ENCODE data around the gene SORCS3. TPM values are rescaled to one million over a fixed set of nuclear protein-coding genes. Genes with fewer than 3 reads are reported as not detected.

The SORCS3 gene
- total RNA-seq, 1 experiment from 2014 or later, result not detected

GRCh38 chr10:104741127-104741526 lies 100.0 kb downstream of the SORCS3 start:
- BruUV-seq (replicated peaks), result no TSS peak

GRCh38 chr10:104744052-104744451 lies 103.0 kb downstream of the SORCS3 start:
- Mint-ChIP-seq H3K27ac (ENCODE audit: low read depth, unreplicated experiment) (no peak overlapping the region), H3K4me3 (ENCODE audit: unreplicated experiment) (no peak overlapping the region), H3K27me3 (ENCODE audit: insufficient read depth, unreplicated experiment) (no peaks in the 10 kb centered on the region), H3K9me3 (ENCODE audit: unreplicated experiment) (no peaks in the 10 kb centered on the region), H3K36me3 (ENCODE audit: insufficient read depth, unreplicated experiment) (no peaks in the 10 kb centered on the region), H3K4me1 (ENCODE audit: insufficient read depth, unreplicated experiment) (no peaks in the 10 kb centered on the region)
- CTCF ChIA-PET, result no interaction called here
- no TSS peak for BruUV-seq (replicated peaks)
- POLR2A ChIA-PET, result no interaction called here
- TF ChIP-seq CTCF (IDR thresholded peaks at IDR 0.05; ENCODE audit: unreplicated experiment), result no peak
- intact Hi-C loops (cut with micrococcal nuclease), result no loop called here
- DNase-seq (ENCODE audit: unreplicated experiment), result no peak

More at GRCh38 chr10:104741127-104741526, 100.0 kb downstream of the SORCS3 start:
- POLR2A ChIA-PET, result no interaction called here
- Mint-ChIP-seq H3K27me3 (ENCODE audit: insufficient read depth, unreplicated experiment) (no peaks in the 10 kb centered on the region), H3K4me3 (ENCODE audit: unreplicated experiment) (no peak overlapping the region), H3K27ac (ENCODE audit: low read depth, unreplicated experiment) (no peak overlapping the region), H3K4me1 (ENCODE audit: insufficient read depth, unreplicated experiment) (no peaks in the 10 kb centered on the region), H3K36me3 (ENCODE audit: insufficient read depth, unreplicated experiment) (no peaks in the 10 kb centered on the region), H3K9me3 (ENCODE audit: unreplicated experiment) (no peaks in the 10 kb centered on the region)
- CTCF ChIA-PET, result interaction anchor here (0.6 kb wide), 3 partner anchors 22 to 332 kb away, joined by 3 to 6 read pairs (median 5); no protein-coding TSS in a partner anchor
- no peak for DNase-seq (ENCODE audit: unreplicated experiment)
- intact Hi-C loops (cut with micrococcal nuclease), result no loop called here
- TF ChIP-seq CTCF (IDR thresholded peaks at IDR 0.05; ENCODE audit: unreplicated experiment), result no peak

GRCh38 chr10:104750291-104750690 lies 109.2 kb downstream of the SORCS3 start:
- Mint-ChIP-seq H3K4me1 (ENCODE audit: insufficient read depth, unreplicated experiment) (no peaks in the 10 kb centered on the region), H3K9me3 (ENCODE audit: unreplicated experiment) (no peaks in the 10 kb centered on the region), H3K4me3 (ENCODE audit: unreplicated experiment) (no peak overlapping the region), H3K27ac (ENCODE audit: low read depth, unreplicated experiment) (no peak overlapping the region), H3K27me3 (ENCODE audit: insufficient read depth, unreplicated experiment) (no peaks in the 10 kb centered on the region), H3K36me3 (ENCODE audit: insufficient read depth, unreplicated experiment) (no peaks in the 10 kb centered on the region)
- no peak for TF ChIP-seq CTCF (IDR thresholded peaks at IDR 0.05; ENCODE audit: unreplicated experiment)
- ChIA-PET POLR2A (no interaction called here), CTCF (interaction anchor here (0.7 kb wide), 1 partner anchor 1915 kb away, joined by 4 read pairs; no protein-coding TSS in a partner anchor)
- BruUV-seq (replicated peaks), result no TSS peak
- DNase-seq (ENCODE audit: unreplicated experiment), result no peak
- intact Hi-C loops (cut with micrococcal nuclease), result no loop called here

- Mint-ChIP-seq H3K36me3 (ENCODE audit: insufficient read depth, unreplicated experiment) (no peaks in the 10 kb centered on the region), H3K27ac (ENCODE audit: low read depth, unreplicated experiment) (no peak overlapping the region), H3K4me1 (ENCODE audit: insufficient read depth, unreplicated experiment) (peaks cover 17% of the 10 kb centered on the region), H3K4me3 (ENCODE audit: unreplicated experiment) (no peak overlapping the region), H3K27me3 (ENCODE audit: insufficient read depth, unreplicated experiment) (no peaks in the 10 kb centered on the region), H3K9me3 (ENCODE audit: unreplicated experiment) (no peaks in the 10 kb centered on the region)
- no peak for TF ChIP-seq CTCF (IDR thresholded peaks at IDR 0.05; ENCODE audit: unreplicated experiment)
- BruUV-seq (replicated peaks), result no TSS peak
- CTCF ChIA-PET, result interaction anchor here (0.6 to 0.7 kb wide), 2 partner anchors 18 to 798 kb away, joined by 3 to 4 read pairs; no protein-coding TSS in a partner anchor
- POLR2A ChIA-PET, result no interaction called here
- DNase-seq (ENCODE audit: unreplicated experiment), result no peak
- intact Hi-C loops (cut with micrococcal nuclease), result no loop called here
Observed at GRCh38 chr10:104762793-104763192, 121.7 kb downstream of the SORCS3 start.
